ENCODE results near the gene EZH1. TPM values are rescaled to one million over a fixed set of nuclear protein-coding genes. Genes with fewer than 3 reads are reported as not detected.
A peak's percentile ranks its signal among the peaks of the same experiment; 100 is the strongest.

Gene EZH1
- total RNA-seq, 1 experiment from 2014 or later = 22.4 TPM

DNA sequence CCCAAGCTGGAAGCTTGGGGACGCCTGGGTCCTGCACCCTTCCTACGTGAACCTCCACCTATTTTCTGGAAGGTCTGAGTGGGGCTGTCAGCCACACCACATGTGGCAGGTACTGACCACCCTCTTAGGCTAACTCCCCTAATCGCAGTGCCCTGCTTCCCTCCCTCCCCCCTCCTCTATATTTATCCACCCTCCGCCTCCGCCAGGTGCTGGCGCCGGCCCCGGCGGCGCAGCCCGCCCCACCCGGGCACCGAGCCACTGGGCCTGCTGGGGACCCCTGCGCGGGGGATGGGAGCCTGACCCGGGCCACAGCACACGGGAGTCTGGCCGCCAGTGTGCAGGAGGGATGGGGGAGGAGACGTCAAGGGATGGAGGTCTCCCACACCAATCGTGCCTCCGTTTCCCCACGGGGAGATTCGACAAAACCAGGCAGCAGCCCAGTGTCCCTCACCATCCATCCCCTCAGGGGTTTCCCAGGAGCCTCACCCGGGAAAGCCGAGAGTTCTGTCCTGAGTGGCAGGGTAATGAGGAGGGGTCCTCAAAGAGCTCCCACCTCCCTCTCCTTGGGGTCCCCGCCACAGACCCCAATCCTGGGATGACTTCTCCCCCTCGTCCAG lies 69.4 kb downstream of the EZH1 start:
- Mint-ChIP-seq H3K9me3 (no peaks in the 10 kb centered on the region), H3K27me3 (ENCODE audit: low read depth) (peaks cover 4% of the 10 kb centered on the region)

DNA sequence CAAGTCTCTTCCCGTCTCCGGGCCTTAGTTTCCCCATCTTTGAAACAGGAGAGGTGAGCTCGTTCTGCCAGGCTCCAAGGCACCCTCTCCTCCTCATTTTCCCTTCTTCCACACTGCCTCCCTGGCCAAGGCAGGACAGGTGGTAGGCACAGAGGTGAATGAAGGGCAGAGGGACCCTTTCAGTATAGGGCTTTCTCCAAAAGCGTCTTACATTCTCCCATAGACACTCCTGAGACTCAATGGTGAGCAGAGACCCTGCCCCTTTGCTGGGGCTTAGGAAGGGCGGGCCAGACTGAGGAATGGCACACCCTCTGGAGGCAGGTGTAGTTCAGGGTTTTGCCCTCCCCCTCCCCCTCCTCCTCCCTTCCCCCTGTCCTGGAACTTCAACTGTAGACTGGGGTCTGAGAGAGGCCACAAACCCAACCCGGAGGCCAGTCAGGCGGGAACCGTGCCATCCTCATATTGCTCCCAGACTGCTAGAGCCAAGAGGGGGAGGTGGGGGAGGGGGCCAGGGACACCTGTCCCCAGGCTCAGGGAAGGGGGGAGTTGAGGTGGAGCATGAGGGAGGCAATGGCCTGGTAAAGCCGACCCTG lies 70.0 kb downstream of the EZH1 start:
- H3K9me3 Mint-ChIP-seq = no peaks in the 10 kb centered on the region
- TF ChIP-seq ELF4 (CRISPR knock-in tag; IDR thresholded peaks at IDR 0.05; ENCODE audit: low read depth) (no peak), MYBL2 (CRISPR knock-in tag; IDR thresholded peaks at IDR 0.05) (no peak), ZNF423 (CRISPR knock-in tag; IDR thresholded peaks at IDR 0.05) (no peak), SMAD4 (CRISPR knock-in tag; IDR thresholded peaks at IDR 0.05) (no peak), ZNF317 (CRISPR knock-in tag; IDR thresholded peaks at IDR 0.05; ENCODE audit: borderline replicate concordance, low read depth) (no peak)
- TF ChIP-seq, protein P1, sequence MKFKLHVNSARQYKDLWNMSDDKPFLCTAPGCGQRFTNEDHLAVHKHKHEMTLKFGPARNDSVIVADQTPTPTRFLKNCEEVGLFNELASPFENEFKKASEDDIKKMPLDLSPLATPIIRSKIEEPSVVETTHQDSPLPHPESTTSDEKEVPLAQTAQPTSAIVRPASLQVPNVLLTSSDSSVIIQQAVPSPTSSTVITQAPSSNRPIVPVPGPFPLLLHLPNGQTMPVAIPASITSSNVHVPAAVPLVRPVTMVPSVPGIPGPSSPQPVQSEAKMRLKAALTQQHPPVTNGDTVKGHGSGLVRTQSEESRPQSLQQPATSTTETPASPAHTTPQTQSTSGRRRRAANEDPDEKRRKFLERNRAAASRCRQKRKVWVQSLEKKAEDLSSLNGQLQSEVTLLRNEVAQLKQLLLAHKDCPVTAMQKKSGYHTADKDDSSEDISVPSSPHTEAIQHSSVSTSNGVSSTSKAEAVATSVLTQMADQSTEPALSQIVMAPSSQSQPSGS (CRISPR knock-in tag; IDR thresholded peaks at IDR 0.05; ENCODE audit: borderline replicate concordance, low read depth) = no peak
- TF ChIP-seq, protein P2, sequence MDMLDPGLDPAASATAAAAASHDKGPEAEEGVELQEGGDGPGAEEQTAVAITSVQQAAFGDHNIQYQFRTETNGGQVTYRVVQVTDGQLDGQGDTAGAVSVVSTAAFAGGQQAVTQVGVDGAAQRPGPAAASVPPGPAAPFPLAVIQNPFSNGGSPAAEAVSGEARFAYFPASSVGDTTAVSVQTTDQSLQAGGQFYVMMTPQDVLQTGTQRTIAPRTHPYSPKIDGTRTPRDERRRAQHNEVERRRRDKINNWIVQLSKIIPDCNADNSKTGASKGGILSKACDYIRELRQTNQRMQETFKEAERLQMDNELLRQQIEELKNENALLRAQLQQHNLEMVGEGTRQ (CRISPR knock-in tag; IDR thresholded peaks at IDR 0.05) = no peak
- TF ChIP-seq, protein P3, sequence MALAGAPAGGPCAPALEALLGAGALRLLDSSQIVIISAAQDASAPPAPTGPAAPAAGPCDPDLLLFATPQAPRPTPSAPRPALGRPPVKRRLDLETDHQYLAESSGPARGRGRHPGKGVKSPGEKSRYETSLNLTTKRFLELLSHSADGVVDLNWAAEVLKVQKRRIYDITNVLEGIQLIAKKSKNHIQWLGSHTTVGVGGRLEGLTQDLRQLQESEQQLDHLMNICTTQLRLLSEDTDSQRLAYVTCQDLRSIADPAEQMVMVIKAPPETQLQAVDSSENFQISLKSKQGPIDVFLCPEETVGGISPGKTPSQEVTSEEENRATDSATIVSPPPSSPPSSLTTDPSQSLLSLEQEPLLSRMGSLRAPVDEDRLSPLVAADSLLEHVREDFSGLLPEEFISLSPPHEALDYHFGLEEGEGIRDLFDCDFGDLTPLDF (CRISPR knock-in tag; IDR thresholded peaks at IDR 0.05) = no peak
- TF ChIP-seq, protein P4, sequence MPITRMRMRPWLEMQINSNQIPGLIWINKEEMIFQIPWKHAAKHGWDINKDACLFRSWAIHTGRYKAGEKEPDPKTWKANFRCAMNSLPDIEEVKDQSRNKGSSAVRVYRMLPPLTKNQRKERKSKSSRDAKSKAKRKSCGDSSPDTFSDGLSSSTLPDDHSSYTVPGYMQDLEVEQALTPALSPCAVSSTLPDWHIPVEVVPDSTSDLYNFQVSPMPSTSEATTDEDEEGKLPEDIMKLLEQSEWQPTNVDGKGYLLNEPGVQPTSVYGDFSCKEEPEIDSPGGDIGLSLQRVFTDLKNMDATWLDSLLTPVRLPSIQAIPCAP (CRISPR knock-in tag; IDR thresholded peaks at IDR 0.05) = no peak
- TF ChIP-seq, protein P5, sequence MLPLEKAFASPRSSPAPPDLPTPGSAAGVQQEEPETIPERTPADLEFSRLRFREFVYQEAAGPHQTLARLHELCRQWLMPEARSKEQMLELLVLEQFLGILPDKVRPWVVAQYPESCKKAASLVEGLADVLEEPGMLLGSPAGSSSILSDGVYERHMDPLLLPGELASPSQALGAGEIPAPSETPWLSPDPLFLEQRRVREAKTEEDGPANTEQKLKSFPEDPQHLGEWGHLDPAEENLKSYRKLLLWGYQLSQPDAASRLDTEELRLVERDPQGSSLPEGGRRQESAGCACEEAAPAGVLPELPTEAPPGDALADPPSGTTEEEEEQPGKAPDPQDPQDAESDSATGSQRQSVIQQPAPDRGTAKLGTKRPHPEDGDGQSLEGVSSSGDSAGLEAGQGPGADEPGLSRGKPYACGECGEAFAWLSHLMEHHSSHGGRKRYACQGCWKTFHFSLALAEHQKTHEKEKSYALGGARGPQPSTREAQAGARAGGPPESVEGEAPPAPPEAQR (CRISPR knock-in tag; IDR thresholded peaks at IDR 0.05) = no peak
- TF ChIP-seq, protein P6, sequence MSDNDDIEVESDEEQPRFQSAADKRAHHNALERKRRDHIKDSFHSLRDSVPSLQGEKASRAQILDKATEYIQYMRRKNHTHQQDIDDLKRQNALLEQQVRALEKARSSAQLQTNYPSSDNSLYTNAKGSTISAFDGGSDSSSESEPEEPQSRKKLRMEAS (CRISPR knock-in tag; IDR thresholded peaks at IDR 0.05) = no peak
- TF ChIP-seq, protein P7, sequence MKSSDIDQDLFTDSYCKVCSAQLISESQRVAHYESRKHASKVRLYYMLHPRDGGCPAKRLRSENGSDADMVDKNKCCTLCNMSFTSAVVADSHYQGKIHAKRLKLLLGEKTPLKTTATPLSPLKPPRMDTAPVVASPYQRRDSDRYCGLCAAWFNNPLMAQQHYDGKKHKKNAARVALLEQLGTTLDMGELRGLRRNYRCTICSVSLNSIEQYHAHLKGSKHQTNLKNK (CRISPR knock-in tag; IDR thresholded peaks at IDR 0.05) = no peak
- TF ChIP-seq, protein P8, sequence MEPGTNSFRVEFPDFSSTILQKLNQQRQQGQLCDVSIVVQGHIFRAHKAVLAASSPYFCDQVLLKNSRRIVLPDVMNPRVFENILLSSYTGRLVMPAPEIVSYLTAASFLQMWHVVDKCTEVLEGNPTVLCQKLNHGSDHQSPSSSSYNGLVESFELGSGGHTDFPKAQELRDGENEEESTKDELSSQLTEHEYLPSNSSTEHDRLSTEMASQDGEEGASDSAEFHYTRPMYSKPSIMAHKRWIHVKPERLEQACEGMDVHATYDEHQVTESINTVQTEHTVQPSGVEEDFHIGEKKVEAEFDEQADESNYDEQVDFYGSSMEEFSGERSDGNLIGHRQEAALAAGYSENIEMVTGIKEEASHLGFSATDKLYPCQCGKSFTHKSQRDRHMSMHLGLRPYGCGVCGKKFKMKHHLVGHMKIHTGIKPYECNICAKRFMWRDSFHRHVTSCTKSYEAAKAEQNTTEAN (CRISPR knock-in tag; IDR thresholded peaks at IDR 0.05) = no peak

More for the DNA sequence above, 69.4 kb downstream of the EZH1 start:
- ATAC-seq (no peak), DNase-seq (ENCODE audit: low spot score) (no peak)
- H3K4me3 Mint-ChIP-seq = peak overlapping the region; percentile 79
- H3K27ac Mint-ChIP-seq = no peak overlapping the region
- peaks cover 3% of the 10 kb centered on the region; the same call in 1 of the 2 replicates for H3K36me3 Mint-ChIP-seq
- TF ChIP-seq FOXP1 (CRISPR knock-in tag; IDR thresholded peaks at IDR 0.05; ENCODE audit: borderline replicate concordance) (no peak), ZNF138 (CRISPR knock-in tag; conservative IDR thresholded peaks at IDR 0.05) (no peak)
- TF ChIP-seq, protein P6 (CRISPR knock-in tag; IDR thresholded peaks at IDR 0.05) = peak; percentile 34; the same call in 1 of the 2 replicates
- TF ChIP-seq, protein P9, sequence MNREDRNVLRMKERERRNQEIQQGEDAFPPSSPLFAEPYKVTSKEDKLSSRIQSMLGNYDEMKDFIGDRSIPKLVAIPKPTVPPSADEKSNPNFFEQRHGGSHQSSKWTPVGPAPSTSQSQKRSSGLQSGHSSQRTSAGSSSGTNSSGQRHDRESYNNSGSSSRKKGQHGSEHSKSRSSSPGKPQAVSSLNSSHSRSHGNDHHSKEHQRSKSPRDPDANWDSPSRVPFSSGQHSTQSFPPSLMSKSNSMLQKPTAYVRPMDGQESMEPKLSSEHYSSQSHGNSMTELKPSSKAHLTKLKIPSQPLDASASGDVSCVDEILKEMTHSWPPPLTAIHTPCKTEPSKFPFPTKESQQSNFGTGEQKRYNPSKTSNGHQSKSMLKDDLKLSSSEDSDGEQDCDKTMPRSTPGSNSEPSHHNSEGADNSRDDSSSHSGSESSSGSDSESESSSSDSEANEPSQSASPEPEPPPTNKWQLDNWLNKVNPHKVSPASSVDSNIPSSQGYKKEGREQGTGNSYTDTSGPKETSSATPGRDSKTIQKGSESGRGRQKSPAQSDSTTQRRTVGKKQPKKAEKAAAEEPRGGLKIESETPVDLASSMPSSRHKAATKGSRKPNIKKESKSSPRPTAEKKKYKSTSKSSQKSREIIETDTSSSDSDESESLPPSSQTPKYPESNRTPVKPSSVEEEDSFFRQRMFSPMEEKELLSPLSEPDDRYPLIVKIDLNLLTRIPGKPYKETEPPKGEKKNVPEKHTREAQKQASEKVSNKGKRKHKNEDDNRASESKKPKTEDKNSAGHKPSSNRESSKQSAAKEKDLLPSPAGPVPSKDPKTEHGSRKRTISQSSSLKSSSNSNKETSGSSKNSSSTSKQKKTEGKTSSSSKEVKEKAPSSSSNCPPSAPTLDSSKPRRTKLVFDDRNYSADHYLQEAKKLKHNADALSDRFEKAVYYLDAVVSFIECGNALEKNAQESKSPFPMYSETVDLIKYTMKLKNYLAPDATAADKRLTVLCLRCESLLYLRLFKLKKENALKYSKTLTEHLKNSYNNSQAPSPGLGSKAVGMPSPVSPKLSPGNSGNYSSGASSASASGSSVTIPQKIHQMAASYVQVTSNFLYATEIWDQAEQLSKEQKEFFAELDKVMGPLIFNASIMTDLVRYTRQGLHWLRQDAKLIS (CRISPR knock-in tag; IDR thresholded peaks at IDR 0.05; ENCODE audit: borderline replicate concordance) = no peak
- ChIA-PET POLR2A (interaction anchor here (0.6 to 1.9 kb wide), 6 partner anchors 8 to 161 kb away, joined by 3 to 8 read pairs (median 6); partner anchors contain the start of genes PSMC3IP, RETREG3, TUBG1 and TUBG2), CTCF (interaction anchor here (0.6 to 6.5 kb wide), 9 partner anchors 16 to 127 kb away, joined by 3 to 122 read pairs (median 14); partner anchors contain the start of genes PSMC3IP, RETREG3, TUBG1 and TUBG2)
- H3K4me1 Mint-ChIP-seq = peaks cover 40% of the 10 kb centered on the region

More for the DNA sequence above, 70.0 kb downstream of the EZH1 start:
- ATAC-seq (peak; percentile 6), DNase-seq (ENCODE audit: low spot score) (peak; percentile 65)
- peaks cover under 1% of the 10 kb centered on the region for H3K27me3 Mint-ChIP-seq (ENCODE audit: low read depth)
- peaks cover 3% of the 10 kb centered on the region; the same call in 1 of the 2 replicates for H3K36me3 Mint-ChIP-seq
- peaks cover 35% of the 10 kb centered on the region for H3K4me1 Mint-ChIP-seq
- ChIA-PET POLR2A (interaction anchor here (1.7 to 1.9 kb wide), 2 partner anchors 9 to 97 kb away, joined by 3 to 6 read pairs; partner anchors contain the start of gene PSMC3IP), CTCF (interaction anchor here (0.9 to 6.5 kb wide), 23 partner anchors 8 to 149 kb away, joined by 3 to 122 read pairs (median 6); partner anchors contain the start of genes BECN1, PSMC3IP, RAMP2 and RETREG3)
- peak overlapping the region; percentile 57; the same call in 1 of the 2 replicates for H3K27ac Mint-ChIP-seq
- H3K4me3 Mint-ChIP-seq = peak overlapping the region; percentile 64

Data from WTC11 (cell line).